Fibroblast of lung (primary cell): ENCODE results near the gene IP6K3.

ENCODE experiments used
- EZH2 ChIP-seq: IDR thresholded peaks from 2 replicates; pipeline ENCODE4 v1.5.1; 2012; ENCODE audit warnings: low read length, control low read depth, mild to moderate bottlenecking; ENCODE audit errors: missing control alignments
- TF ChIP-seq, protein P1 (sequence below), 2 donors: IDR thresholded peaks in 1 of 2; conservative IDR thresholded peaks in 1 of 2; 1 replicate in 1 of 2; 2 replicates in 1 of 2; pipeline ENCODE4 v1.5.1; 2011 to 2012; ENCODE audit warnings: low read length in 2 of 2, control low read depth in 1 of 2, inconsistent platforms in 1 of 2, low read depth in 1 of 2, mild to moderate bottlenecking in 1 of 2

- TF ChIP-seq, protein P1, sequence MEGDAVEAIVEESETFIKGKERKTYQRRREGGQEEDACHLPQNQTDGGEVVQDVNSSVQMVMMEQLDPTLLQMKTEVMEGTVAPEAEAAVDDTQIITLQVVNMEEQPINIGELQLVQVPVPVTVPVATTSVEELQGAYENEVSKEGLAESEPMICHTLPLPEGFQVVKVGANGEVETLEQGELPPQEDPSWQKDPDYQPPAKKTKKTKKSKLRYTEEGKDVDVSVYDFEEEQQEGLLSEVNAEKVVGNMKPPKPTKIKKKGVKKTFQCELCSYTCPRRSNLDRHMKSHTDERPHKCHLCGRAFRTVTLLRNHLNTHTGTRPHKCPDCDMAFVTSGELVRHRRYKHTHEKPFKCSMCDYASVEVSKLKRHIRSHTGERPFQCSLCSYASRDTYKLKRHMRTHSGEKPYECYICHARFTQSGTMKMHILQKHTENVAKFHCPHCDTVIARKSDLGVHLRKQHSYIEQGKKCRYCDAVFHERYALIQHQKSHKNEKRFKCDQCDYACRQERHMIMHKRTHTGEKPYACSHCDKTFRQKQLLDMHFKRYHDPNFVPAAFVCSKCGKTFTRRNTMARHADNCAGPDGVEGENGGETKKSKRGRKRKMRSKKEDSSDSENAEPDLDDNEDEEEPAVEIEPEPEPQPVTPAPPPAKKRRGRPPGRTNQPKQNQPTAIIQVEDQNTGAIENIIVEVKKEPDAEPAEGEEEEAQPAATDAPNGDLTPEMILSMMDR (conservative IDR thresholded peaks at IDR 0.05 in 1 of 2, IDR thresholded peaks at IDR 0.05 in 1 of 2; ENCODE audit: low read depth in 1 of 2, low read length in 2 of 2): no peak
- TF ChIP-seq EZH2: no peak
Measured at GRCh38 chr6:33726696-33727095, 20.0 kb downstream of the IP6K3 start.
